Hippocampal formation (tissue), 2 donors: ENCODE measurements around the gene ZACN.
"Not testable (repeated sequence)": the region's sequence is repeated elsewhere in the genome, so short reads cannot be mapped to it uniquely, and the experiment has no call there.

ENCODE experiments used
- DNase-seq, 2 donors: peaks; one replicate each; lab custom pipeline; 2025; lab: John Stamatoyannopoulos, UW

ZACN gene

GRCh38 chr17:76078860-76079534 is at the start of gene ZACN:
Gene ZACN (plus strand): TSS chr17:76079182. CDS start chr17:76079265, 83 bp downstream.
- DNase-seq, result no peak

GRCh38 chr17:76032073-76032779 is 46.8 kb upstream of the ZACN start:
- DNase-seq, result no peak

- no peak for DNase-seq
These were observed 46.2 kb upstream of the ZACN start for GRCh38 chr17:76032780-76033108.

GRCh38 chr17:76033139-76033538 is 45.8 kb upstream of the ZACN start:
- no peak for DNase-seq

- DNase-seq, result no peak
These were observed 44.3 kb upstream of the ZACN start for GRCh38 chr17:76034428-76035350.

- DNase-seq, result no peak
These were observed 42.3 kb upstream of the ZACN start for GRCh38 chr17:76036497-76037261.

- DNase-seq, result no peak
These were observed 40.9 kb upstream of the ZACN start for GRCh38 chr17:76038050-76038449.

GRCh38 chr17:76039121-76039520 is 39.9 kb upstream of the ZACN start:
- no peak for DNase-seq

GRCh38 chr17:76040376-76040775 is 38.6 kb upstream of the ZACN start:
- DNase-seq, result no peak

- DNase-seq, result not testable (repeated sequence)
These were observed 36.1 kb upstream of the ZACN start for GRCh38 chr17:76042868-76043267.

GRCh38 chr17:76044475-76045007 is 34.4 kb upstream of the ZACN start:
- not testable (repeated sequence) for DNase-seq

- DNase-seq, result no peak
These were observed 32.9 kb upstream of the ZACN start for GRCh38 chr17:76046064-76046463.

GRCh38 chr17:76048025-76048605 is 30.9 kb upstream of the ZACN start:
- no peak for DNase-seq

- DNase-seq, result no peak
These were observed 30.3 kb upstream of the ZACN start for GRCh38 chr17:76048711-76049110.

GRCh38 chr17:76049239-76049638 is 29.7 kb upstream of the ZACN start:
- no peak for DNase-seq

GRCh38 chr17:76049836-76050537 is 29.0 kb upstream of the ZACN start:
- no peak for DNase-seq

- DNase-seq, result no peak
These were observed 28.2 kb upstream of the ZACN start for GRCh38 chr17:76050538-76051467.

GRCh38 chr17:76051561-76051960 is 27.4 kb upstream of the ZACN start:
- DNase-seq, result no peak
